Thyroid gland (tissue), 4 donors: ENCODE results near the gene RELB.

Experiments used
- POLR2A ChIP-seq, 2 donors: fragments of 450-650 bp; IDR thresholded peaks; one replicate each; pipeline ENCODE4 v1.6.1; 2017; ENCODE audit warnings: antibody characterized with exemption in 2 of 2, mild to moderate bottlenecking in 2 of 2, moderate library complexity in 1 of 2
- TF ChIP-seq, protein P1 (sequence below), 6 experiments: fragments of 200-600 bp in 3 of 6; fragments of 450-650 bp in 3 of 6; sonication (generic) in 3 of 6; IDR thresholded peaks; one replicate each; pipeline ENCODE4 v1.5.1; 2016 to 2019; ENCODE audit warnings: antibody characterized with exemption in 6 of 6, mild to moderate bottlenecking in 2 of 6, inconsistent platforms in 1 of 6, moderate library complexity in 1 of 6

- TF ChIP-seq, protein P1, sequence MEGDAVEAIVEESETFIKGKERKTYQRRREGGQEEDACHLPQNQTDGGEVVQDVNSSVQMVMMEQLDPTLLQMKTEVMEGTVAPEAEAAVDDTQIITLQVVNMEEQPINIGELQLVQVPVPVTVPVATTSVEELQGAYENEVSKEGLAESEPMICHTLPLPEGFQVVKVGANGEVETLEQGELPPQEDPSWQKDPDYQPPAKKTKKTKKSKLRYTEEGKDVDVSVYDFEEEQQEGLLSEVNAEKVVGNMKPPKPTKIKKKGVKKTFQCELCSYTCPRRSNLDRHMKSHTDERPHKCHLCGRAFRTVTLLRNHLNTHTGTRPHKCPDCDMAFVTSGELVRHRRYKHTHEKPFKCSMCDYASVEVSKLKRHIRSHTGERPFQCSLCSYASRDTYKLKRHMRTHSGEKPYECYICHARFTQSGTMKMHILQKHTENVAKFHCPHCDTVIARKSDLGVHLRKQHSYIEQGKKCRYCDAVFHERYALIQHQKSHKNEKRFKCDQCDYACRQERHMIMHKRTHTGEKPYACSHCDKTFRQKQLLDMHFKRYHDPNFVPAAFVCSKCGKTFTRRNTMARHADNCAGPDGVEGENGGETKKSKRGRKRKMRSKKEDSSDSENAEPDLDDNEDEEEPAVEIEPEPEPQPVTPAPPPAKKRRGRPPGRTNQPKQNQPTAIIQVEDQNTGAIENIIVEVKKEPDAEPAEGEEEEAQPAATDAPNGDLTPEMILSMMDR (IDR thresholded peaks at IDR 0.05), result no peak
- TF ChIP-seq POLR2A (IDR thresholded peaks at IDR 0.05), result no peak
Observed at GRCh38 chr19:44955505-44956439, 45.5 kb upstream of the RELB start.
